ENCODE measurements around the gene RPL28.

RPL28 gene

GRCh38 chr19:55410168-55410567 lies 24.4 kb downstream of the RPL28 start:
- no peak for TF ChIP-seq REST (IDR thresholded peaks at IDR 0.05; ENCODE audit: insufficient read depth in 1 of 2, low read depth in 2 of 2, low read length in 2 of 2)
- TF ChIP-seq TAF1 (IDR thresholded peaks at IDR 0.05; ENCODE audit: borderline replicate concordance, insufficient read depth, low read length) = no peak
- no peak for TF ChIP-seq SIN3A (IDR thresholded peaks at IDR 0.05; ENCODE audit: borderline replicate concordance, insufficient read depth, low read length)
- TF ChIP-seq FOXP2 (optimal IDR thresholded peaks at IDR 0.05; ENCODE audit: borderline replicate concordance, extremely low read depth, extremely low read length, insufficient read depth) = no peak
- no peak for TF ChIP-seq POLR2AphosphoS5 (IDR thresholded peaks at IDR 0.05; ENCODE audit: low read depth, low read length)

- no peak for TF ChIP-seq FOXP2 (optimal IDR thresholded peaks at IDR 0.05; ENCODE audit: borderline replicate concordance, extremely low read depth, extremely low read length, insufficient read depth)
- TF ChIP-seq POLR2AphosphoS5 (IDR thresholded peaks at IDR 0.05; ENCODE audit: low read depth, low read length) = no peak
- no peak for TF ChIP-seq TAF1 (IDR thresholded peaks at IDR 0.05; ENCODE audit: borderline replicate concordance, insufficient read depth, low read length)
- no peak for TF ChIP-seq REST (IDR thresholded peaks at IDR 0.05; ENCODE audit: insufficient read depth in 1 of 2, low read depth in 2 of 2, low read length in 2 of 2)
- TF ChIP-seq SIN3A (IDR thresholded peaks at IDR 0.05; ENCODE audit: borderline replicate concordance, insufficient read depth, low read length) = no peak
These were observed 32.5 kb downstream of the RPL28 start for GRCh38 chr19:55418185-55418584.

- TF ChIP-seq TAF1 (IDR thresholded peaks at IDR 0.05; ENCODE audit: borderline replicate concordance, insufficient read depth, low read length) (no peak), SIN3A (IDR thresholded peaks at IDR 0.05; ENCODE audit: borderline replicate concordance, insufficient read depth, low read length) (no peak), REST (IDR thresholded peaks at IDR 0.05; ENCODE audit: insufficient read depth in 1 of 2, low read depth in 2 of 2, low read length in 2 of 2) (no peak), FOXP2 (optimal IDR thresholded peaks at IDR 0.05; ENCODE audit: borderline replicate concordance, extremely low read depth, extremely low read length, insufficient read depth) (no peak), POLR2AphosphoS5 (IDR thresholded peaks at IDR 0.05; ENCODE audit: low read depth, low read length) (no peak)
These were observed 33.4 kb downstream of the RPL28 start for GRCh38 chr19:55419103-55419502.

- TF ChIP-seq REST (IDR thresholded peaks at IDR 0.05; ENCODE audit: insufficient read depth in 1 of 2, low read depth in 2 of 2, low read length in 2 of 2) (no peak), SIN3A (IDR thresholded peaks at IDR 0.05; ENCODE audit: borderline replicate concordance, insufficient read depth, low read length) (no peak)
These were observed 34.0 kb downstream of the RPL28 start for GRCh38 chr19:55419624-55420236.

All from PFSK-1 (cell line).